ENCODE measurements around the gene TSTD2.

The TSTD2 gene

GRCh38 chr9:97632248-97632984 is 752 bp downstream of the TSTD2 start:
- in situ Hi-C loops (cut with HindIII; ENCODE audit: low sequenced_read_pairs), result no loop called here

- in situ Hi-C loops (cut with HindIII; ENCODE audit: low sequenced_read_pairs), result no loop called here
Observed at GRCh38 chr9:97630591-97630990, 2.6 kb downstream of the TSTD2 start.

DNA sequence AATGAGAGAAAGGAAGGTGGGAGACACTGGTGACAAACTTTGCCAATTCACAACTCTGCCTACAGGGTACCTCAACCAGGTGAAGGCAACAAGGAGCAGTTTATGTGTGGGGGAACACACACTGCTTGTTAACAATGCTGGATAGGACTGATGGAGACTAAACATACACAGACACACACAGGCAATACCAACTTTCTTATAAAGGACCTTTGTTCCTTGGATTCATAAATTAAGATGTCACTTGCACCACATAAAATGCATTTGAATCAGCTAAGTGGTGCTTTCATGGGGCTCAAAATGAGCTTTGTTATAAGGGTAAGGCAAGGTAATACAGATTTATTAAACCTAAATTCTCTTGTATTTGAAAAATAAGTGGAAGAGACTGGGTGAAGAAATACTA is 4.0 kb downstream of the TSTD2 start:
- in situ Hi-C loops (cut with HindIII; ENCODE audit: low sequenced_read_pairs), result no loop called here

DNA sequence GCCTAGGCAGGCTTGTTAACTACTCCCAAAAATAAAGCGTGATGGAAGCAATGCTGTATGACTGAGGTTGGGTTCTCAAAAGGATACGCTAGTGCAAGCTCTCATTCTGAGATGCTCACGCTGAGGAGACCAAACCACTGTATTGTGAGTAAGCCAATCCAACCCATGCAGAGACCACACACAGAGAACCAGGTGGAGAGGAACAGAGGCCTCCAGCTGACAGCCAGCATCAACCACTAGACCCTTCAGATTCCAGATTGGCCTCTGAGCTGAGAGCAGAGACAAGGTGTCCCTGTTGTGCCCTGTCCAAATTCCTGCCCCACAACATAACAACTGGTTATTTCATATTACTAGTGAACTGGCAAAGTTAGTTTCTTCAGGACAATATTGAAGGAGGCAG is 4.5 kb downstream of the TSTD2 start:
- in situ Hi-C loops (cut with HindIII; ENCODE audit: low sequenced_read_pairs), result no loop called here

DNA sequence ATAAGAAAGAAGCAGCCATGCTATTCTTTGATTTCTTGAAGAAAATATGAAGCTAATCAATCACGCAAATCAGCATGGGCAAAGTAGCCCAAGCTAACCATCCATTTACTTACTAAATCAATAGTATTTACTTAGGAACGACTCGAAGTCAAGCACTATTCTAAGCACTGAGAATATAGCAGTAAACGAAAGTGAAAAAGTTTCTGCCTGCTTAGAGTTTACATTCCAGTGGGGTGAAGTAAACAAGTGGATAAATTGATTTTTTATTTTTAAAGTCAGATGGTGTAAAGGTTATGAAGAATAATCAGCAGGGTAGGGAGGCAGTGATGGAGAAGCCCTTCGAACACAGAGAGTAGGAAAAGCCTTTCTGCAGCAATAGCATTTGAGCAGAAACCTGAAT is 5.5 kb downstream of the TSTD2 start:
- in situ Hi-C loops (cut with HindIII; ENCODE audit: low sequenced_read_pairs), result no loop called here

DNA sequence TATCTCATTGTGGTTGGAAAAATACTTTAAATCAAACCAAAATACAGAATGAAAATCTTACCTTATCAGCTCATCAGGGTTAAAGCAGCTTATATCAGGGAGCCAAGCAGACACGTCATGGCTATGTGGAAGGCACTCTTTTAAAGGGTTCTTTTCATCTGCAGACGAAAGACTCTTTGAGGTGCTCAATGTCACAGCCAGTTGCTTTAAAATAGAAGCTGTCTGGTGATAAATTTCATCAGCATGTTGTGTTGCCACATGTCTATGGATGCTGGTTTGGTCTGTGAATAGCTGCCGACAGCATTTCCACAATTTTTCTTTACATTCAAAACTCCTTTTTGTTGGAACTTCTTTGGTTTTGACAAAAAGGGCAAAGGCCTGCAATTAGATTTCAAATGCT is 7.5 kb downstream of the TSTD2 start:
- in situ Hi-C loops (cut with HindIII; ENCODE audit: low sequenced_read_pairs), result no loop called here

DNA sequence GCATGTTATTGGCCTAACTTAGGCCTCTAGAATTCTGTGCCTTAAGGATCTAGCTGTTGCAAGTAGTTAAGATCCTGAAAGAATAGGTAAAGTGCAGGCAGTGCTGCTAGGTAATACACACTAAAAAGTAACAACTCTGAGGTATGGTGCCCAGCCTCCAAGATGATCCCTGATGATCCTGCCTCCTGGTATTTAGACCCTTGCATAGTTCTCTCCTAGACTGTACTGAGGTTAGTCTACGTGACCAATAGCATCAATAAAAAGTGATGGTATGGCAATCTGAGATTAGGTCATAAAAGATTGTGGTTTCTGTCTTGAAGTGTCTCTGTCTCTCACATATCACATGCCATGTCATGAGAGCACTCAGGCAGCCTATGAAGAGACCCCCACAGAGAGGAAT is 9.2 kb downstream of the TSTD2 start:
- in situ Hi-C loops (cut with HindIII; ENCODE audit: low sequenced_read_pairs), result loop anchor here (25.0 kb wide), 1 partner anchor 762 kb away; the partner anchor contains the start of gene ZNF782

DNA sequence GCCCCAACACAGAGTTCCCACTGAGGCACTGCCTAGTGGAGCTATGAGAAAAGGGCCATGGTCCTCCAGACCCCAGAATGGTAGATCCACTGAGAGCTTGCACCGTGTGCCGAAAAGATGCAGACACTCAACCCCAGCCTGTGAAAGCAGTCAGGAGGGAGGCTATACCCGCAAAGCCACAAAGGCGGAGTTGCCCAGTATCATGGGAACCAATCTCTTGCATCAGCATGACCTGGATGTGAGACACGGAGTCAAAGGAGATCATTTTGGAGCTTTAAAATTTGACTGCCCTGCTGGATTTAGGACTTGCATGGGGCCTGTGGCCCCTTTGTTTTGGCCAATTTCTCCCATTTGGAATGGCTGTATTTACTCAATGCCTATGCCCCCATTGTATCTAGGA is 10.7 kb downstream of the TSTD2 start:
- in situ Hi-C loops (cut with HindIII; ENCODE audit: low sequenced_read_pairs), result loop anchor here (25.0 kb wide), 1 partner anchor 760 kb away; the partner anchor contains the start of gene ZNF782

- in situ Hi-C loops (cut with HindIII; ENCODE audit: low sequenced_read_pairs), result loop anchor here (25.0 kb wide), 1 partner anchor 758 kb away; the partner anchor contains the start of gene ZNF782
Observed at GRCh38 chr9:97620063-97620462, 13.1 kb downstream of the TSTD2 start.

GRCh38 chr9:97617939-97618416 is 15.2 kb downstream of the TSTD2 start:
- in situ Hi-C loops (cut with HindIII; ENCODE audit: low sequenced_read_pairs), result loop anchor here (10.0 to 25.0 kb wide), 2 partner anchors 153 to 756 kb away; partner anchors contain the start of gene ZNF782

DNA sequence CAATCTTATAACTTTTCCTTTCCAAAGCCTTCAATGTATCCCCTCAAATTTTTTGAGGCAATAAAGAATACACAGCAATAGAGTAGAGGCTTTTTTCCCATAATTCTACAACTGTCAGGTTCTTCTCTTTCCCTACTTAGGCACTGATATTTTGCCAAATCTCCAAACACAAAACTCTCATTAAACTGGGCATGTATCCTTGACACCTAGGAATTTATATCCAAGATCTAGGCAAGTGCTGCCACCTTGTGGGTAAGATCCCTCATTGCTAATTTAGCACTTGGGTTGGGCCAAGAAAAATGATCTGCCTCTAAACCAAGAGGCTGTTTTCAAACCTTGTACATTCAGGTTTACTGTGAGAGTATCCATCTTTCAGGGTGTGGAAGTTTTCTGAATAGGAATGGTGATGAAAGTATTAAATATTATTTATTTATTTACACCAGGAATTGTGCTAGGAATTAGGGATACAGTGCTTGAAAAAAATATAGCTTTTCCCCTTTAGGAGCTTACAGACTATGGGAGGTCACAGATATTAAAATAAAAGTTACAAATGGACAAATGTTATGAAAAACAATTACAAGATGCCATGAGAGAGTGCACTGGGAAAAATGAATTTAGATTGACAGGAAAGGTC is 17.6 kb downstream of the TSTD2 start:
- in situ Hi-C loops (cut with HindIII; ENCODE audit: low sequenced_read_pairs), result loop anchor here (10.0 to 25.0 kb wide), 2 partner anchors 151 to 753 kb away; partner anchors contain the start of gene ZNF782

GRCh38 chr9:97604901-97605645 is 28.1 kb downstream of the TSTD2 start:
- in situ Hi-C loops (cut with HindIII; ENCODE audit: low sequenced_read_pairs), result loop anchor here (25.0 kb wide), 1 partner anchor 743 kb away; the partner anchor contains the start of gene ZNF782

GRCh38 chr9:97602430-97602829 is 30.7 kb downstream of the TSTD2 start:
- in situ Hi-C loops (cut with HindIII; ENCODE audit: low sequenced_read_pairs), result loop anchor here (25.0 kb wide), 1 partner anchor 740 kb away; the partner anchor contains the start of gene ZNF782

- in situ Hi-C loops (cut with HindIII; ENCODE audit: low sequenced_read_pairs), result loop anchor here (25.0 kb wide), 1 partner anchor 739 kb away; the partner anchor contains the start of gene ZNF782
Observed at GRCh38 chr9:97601228-97601898, 31.8 kb downstream of the TSTD2 start.

GRCh38 chr9:97600531-97601227 is 32.5 kb downstream of the TSTD2 start:
- in situ Hi-C loops (cut with HindIII; ENCODE audit: low sequenced_read_pairs), result loop anchor here (25.0 kb wide), 1 partner anchor 738 kb away; the partner anchor contains the start of gene ZNF782

DNA sequence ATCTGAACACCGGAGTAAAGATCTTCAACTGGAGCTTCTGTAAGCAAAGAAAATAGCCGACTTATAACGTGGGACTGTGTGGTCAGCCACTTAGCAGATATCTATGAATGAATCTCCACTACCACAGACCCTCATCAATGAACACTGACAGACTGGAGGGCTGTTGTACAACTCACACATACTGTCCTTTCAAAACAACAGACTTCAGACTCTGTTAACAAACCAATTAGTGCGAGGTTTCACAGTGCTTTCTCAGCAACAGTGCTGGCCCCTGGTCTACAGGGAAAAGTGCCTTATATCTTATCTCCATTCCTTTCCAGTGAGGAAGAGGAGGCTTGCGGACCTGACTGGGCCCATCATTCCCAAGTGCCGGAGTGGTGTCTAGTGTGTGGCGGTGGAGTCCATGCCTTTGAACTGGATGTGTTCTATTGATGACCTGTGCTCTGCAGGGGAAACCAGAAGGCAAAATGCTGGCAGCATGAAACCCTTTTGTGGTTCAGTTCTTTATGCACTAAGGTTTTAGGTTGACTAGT is 33.8 kb downstream of the TSTD2 start:
- in situ Hi-C loops (cut with HindIII; ENCODE audit: low sequenced_read_pairs), result no loop called here

- in situ Hi-C loops (cut with HindIII; ENCODE audit: low sequenced_read_pairs), result no loop called here
Observed at GRCh38 chr9:97598461-97599288, 34.5 kb downstream of the TSTD2 start.

DNA sequence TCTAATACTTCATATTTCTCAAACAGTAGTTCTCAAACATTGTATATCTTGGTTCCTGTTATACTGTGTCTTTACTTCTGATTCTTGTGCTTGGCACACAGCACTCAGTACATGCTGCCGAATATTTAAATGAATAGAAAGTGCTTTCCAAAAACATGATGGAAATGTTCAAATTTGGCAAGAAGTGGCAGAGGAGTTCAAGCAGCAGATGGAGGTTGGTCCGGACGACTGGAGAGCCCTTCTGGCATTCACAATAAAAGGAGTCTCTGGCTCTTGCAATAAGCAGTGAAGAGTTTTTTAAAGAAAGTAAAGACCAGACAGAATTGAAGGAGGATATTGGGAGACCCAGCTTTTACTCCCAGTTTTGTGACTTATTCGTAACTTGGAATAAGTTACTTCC is 36.3 kb downstream of the TSTD2 start:
- in situ Hi-C loops (cut with HindIII; ENCODE audit: low sequenced_read_pairs), result no loop called here

All from DLD1 (cell line).